Suprapubic skin (tissue), 4 donors: ENCODE measurements around the gene PTPRD. TPM values are rescaled to one million over a fixed set of nuclear protein-coding genes. Genes with fewer than 3 reads are reported as not detected.

Experiments
- DNase-seq, 2 donors: peaks; one replicate each; pipeline ENCODE4 v3.0.0-alpha.2; 2019; ENCODE audit warnings: low spot score in 2 of 2
- H3K27ac ChIP-seq: fragments of 200-600 bp; sonication (generic); one replicate; pipeline ENCODE4 v1.5.1; 2019
- H3K27me3 ChIP-seq: fragments of 200-600 bp; sonication (generic); one replicate; pipeline ENCODE4 v1.5.1; 2019
- H3K36me3 ChIP-seq: fragments of 200-600 bp; sonication (generic); one replicate; pipeline ENCODE4 v1.5.1; 2019
- H3K4me1 ChIP-seq: fragments of 200-600 bp; sonication (generic); one replicate; pipeline ENCODE4 v1.5.1; 2019
- H3K4me3 ChIP-seq: fragments of 200-600 bp; sonication (generic); one replicate; pipeline ENCODE4 v1.5.1; 2019; ENCODE audit warnings: mild to moderate bottlenecking
- H3K9me3 ChIP-seq: fragments of 200-600 bp; sonication (generic); one replicate; pipeline ENCODE4 v1.5.1; 2019
- EP300 ChIP-seq: sonication (generic); formaldehyde crosslinking; IDR thresholded peaks from one replicate; pipeline ENCODE4 v1.6.1; 2017; ENCODE audit warnings: antibody characterized with exemption
- POLR2A ChIP-seq, 2 donors: fragments of 450-650 bp; IDR thresholded peaks; one replicate each; pipeline ENCODE4 v1.6.1; 2017; ENCODE audit warnings: antibody characterized with exemption in 2 of 2, mild to moderate bottlenecking in 2 of 2, moderate library complexity in 2 of 2
- POLR2AphosphoS5 ChIP-seq, 3 donors: sonication (generic); formaldehyde crosslinking; IDR thresholded peaks; one replicate each; pipeline ENCODE4 v1.6.1; 2017; ENCODE audit warnings: antibody characterized with exemption in 3 of 3
- WGBS: methylation state at CpG from one replicate; pipeline ENCODE4 v1.1.5; 2018; 5-methylcytosine and 5-hydroxymethylcytosine counted together
- total RNA-seq, 4 donors: library from RNA; depleted of rRNA; stranded (reverse); fragments of >200 nt; gene quantifications; one replicate each; pipeline ENCODE4 v1.1.0, GENCODE V29; 2016
- TF ChIP-seq, protein P1 (sequence below), 2 donors: fragments of 200-600 bp in 1 of 2; fragments of 450-650 bp in 1 of 2; sonication (generic) in 1 of 2; IDR thresholded peaks; one replicate each; pipeline ENCODE4 v1.5.1; 2016 to 2019; ENCODE audit warnings: antibody characterized with exemption in 2 of 2, mild to moderate bottlenecking in 1 of 2, moderate library complexity in 1 of 2

Gene PTPRD
- total RNA-seq, 4 donors from 2014 or later: 0.49 to 3.3 (median 2.5) TPM

DNA sequence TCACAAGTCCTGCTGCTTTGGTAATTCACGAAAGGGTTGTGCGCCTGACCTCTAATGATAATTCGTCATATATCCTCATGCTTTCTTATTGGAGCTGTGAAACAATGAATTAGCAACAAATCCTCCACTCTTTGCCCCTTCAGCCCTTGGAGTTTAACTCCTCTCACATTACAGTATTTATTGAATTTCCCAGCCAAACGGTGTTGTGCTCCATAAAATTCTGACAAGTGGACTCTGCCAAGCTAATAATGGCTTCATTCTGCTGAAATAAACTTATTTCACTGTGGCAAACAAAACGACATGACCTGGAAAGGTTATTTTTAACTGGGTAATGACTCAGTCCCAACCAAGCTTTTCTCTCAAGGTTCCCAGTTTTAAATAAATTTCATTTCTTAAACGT, 1828.9 kb downstream of the PTPRD start:
- Histone ChIP-seq H3K27ac (no peak overlapping the region), H3K27me3 (no peaks in the 10 kb centered on the region), H3K9me3 (no peaks in the 10 kb centered on the region), H3K4me3 (no peak overlapping the region), H3K36me3 (no peaks in the 10 kb centered on the region), H3K4me1 (peaks cover 4% of the 10 kb centered on the region)
- 61% methylated on average over 6 of the region's 6 CpGs for WGBS
- TF ChIP-seq POLR2AphosphoS5 (IDR thresholded peaks at IDR 0.05) (no peak), EP300 (no peak), POLR2A (IDR thresholded peaks at IDR 0.05) (no peak)
- TF ChIP-seq, protein P1, sequence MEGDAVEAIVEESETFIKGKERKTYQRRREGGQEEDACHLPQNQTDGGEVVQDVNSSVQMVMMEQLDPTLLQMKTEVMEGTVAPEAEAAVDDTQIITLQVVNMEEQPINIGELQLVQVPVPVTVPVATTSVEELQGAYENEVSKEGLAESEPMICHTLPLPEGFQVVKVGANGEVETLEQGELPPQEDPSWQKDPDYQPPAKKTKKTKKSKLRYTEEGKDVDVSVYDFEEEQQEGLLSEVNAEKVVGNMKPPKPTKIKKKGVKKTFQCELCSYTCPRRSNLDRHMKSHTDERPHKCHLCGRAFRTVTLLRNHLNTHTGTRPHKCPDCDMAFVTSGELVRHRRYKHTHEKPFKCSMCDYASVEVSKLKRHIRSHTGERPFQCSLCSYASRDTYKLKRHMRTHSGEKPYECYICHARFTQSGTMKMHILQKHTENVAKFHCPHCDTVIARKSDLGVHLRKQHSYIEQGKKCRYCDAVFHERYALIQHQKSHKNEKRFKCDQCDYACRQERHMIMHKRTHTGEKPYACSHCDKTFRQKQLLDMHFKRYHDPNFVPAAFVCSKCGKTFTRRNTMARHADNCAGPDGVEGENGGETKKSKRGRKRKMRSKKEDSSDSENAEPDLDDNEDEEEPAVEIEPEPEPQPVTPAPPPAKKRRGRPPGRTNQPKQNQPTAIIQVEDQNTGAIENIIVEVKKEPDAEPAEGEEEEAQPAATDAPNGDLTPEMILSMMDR (IDR thresholded peaks at IDR 0.05): no peak
- DNase-seq: no peak

DNA sequence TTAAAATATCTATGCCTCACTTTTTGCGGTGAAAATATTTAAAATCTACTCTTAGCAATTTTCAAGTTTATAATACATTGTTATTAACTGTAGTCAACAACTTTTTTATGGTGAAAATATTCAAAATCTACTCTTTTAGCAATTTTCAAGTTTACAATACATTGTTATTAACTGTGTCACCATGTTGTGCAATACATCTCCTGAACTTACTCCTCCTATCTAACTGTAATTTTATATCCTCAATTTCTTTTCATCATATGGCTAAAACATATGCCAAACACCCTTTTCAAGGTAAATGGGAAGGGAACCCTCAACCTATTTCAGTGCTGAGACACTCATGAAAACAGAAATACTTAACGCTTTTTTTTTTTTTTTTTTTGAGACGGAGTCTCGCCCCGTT, 1830.6 kb downstream of the PTPRD start:
- no peak overlapping the region for H3K4me3 ChIP-seq
- H3K36me3 ChIP-seq: no peaks in the 10 kb centered on the region
- 92% methylated on average over 5 of the region's 5 CpGs for WGBS
- H3K27me3 ChIP-seq: no peaks in the 10 kb centered on the region
- no peaks in the 10 kb centered on the region for H3K9me3 ChIP-seq
- TF ChIP-seq POLR2AphosphoS5 (IDR thresholded peaks at IDR 0.05) (no peak), EP300 (no peak), POLR2A (IDR thresholded peaks at IDR 0.05) (no peak)
- TF ChIP-seq, protein P1 (IDR thresholded peaks at IDR 0.05): no peak
- H3K27ac ChIP-seq: no peak overlapping the region
- DNase-seq: no peak
- peaks cover 4% of the 10 kb centered on the region for H3K4me1 ChIP-seq

GRCh38 chr9:8781458-8781857, 1831.3 kb downstream of the PTPRD start:
- H3K27me3 ChIP-seq: no peaks in the 10 kb centered on the region

DNA sequence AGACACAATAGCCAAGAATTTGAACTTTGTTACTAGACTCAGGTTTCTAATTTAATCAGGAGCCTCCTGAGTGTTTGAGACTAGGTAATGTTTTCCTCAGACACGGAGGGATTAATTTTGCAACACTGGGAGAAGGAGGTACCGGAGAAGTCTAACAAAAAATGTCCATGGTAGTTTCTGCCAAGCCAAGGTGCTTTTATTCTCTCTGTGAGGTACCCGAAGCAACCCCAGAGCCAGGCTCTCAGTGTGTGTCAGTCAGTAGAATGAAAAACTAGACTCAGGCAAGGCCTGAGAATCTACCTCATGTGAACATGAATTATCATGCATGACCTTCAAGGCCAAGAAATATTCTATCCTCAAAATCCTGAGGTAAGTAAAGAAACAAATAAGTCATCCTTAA, 1832.4 kb downstream of the PTPRD start:
- H3K27ac ChIP-seq: no peak overlapping the region
- no peak overlapping the region for H3K4me3 ChIP-seq
- 86% methylated on average over 3 of the region's 3 CpGs for WGBS
- no peaks in the 10 kb centered on the region for H3K36me3 ChIP-seq
- no peaks in the 10 kb centered on the region for H3K9me3 ChIP-seq
- peaks cover 4% of the 10 kb centered on the region for H3K4me1 ChIP-seq
- no peaks in the 10 kb centered on the region for H3K27me3 ChIP-seq
- DNase-seq: no peak
- TF ChIP-seq POLR2A (IDR thresholded peaks at IDR 0.05): no peak
- TF ChIP-seq, protein P1 (IDR thresholded peaks at IDR 0.05): no peak
- no peak for TF ChIP-seq POLR2AphosphoS5 (IDR thresholded peaks at IDR 0.05)
- TF ChIP-seq EP300: no peak

More at GRCh38 chr9:8781458-8781857, 1831.3 kb downstream of the PTPRD start:
- Histone ChIP-seq H3K4me1 (peaks cover 4% of the 10 kb centered on the region), H3K36me3 (no peaks in the 10 kb centered on the region), H3K9me3 (no peaks in the 10 kb centered on the region), H3K27ac (no peak overlapping the region), H3K4me3 (no peak overlapping the region)
- TF ChIP-seq POLR2AphosphoS5 (IDR thresholded peaks at IDR 0.05) (no peak), EP300 (no peak), POLR2A (IDR thresholded peaks at IDR 0.05) (no peak)
- TF ChIP-seq, protein P1 (IDR thresholded peaks at IDR 0.05): no peak
- WGBS: 79% methylated on average over 1 of the region's 1 CpG
- DNase-seq: no peak

DNA sequence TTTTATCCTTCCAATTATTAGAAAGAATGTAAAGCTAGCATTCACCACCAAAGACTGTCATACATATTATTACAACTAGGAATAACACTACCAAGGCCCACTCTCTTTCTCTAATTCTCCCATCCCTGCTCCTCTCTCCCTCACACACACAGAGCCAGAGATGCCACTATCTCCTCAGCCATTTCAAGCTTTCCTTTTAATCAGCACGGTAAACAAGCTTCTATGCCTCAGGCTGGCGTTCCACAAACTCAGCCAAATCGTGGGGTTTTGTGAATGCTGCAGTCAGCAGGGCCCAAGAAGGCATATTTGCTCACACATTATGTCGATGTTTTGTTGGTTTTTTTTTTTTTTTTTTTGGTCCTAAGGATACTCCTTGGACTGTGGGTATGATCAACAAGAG, 1833.3 kb downstream of the PTPRD start:
- DNase-seq: no peak
- TF ChIP-seq POLR2AphosphoS5 (IDR thresholded peaks at IDR 0.05): no peak
- no peak for TF ChIP-seq EP300
- TF ChIP-seq, protein P1 (IDR thresholded peaks at IDR 0.05): no peak
- TF ChIP-seq POLR2A (IDR thresholded peaks at IDR 0.05): no peak
- 53% methylated on average over 4 of the region's 4 CpGs for WGBS

More for the DNA sequence above, 1833.3 kb downstream of the PTPRD start:
- Histone ChIP-seq H3K9me3 (no peaks in the 10 kb centered on the region), H3K36me3 (no peaks in the 10 kb centered on the region), H3K27me3 (no peaks in the 10 kb centered on the region), H3K4me3 (no peak overlapping the region), H3K27ac (no peak overlapping the region), H3K4me1 (no peaks in the 10 kb centered on the region)
